Gastroesophageal sphincter (tissue), 3 donors: ENCODE data around the gene CENPU.

Experiments
- EP300 ChIP-seq: sonication (generic); formaldehyde crosslinking; IDR thresholded peaks from one replicate; pipeline ENCODE4 v1.6.1; 2017; ENCODE audit warnings: antibody characterized with exemption, mild to moderate bottlenecking
- TF ChIP-seq, protein P1 (sequence below), 4 experiments: fragments of 200-600 bp in 2 of 4; fragments of 450-650 bp in 2 of 4; sonication (generic) in 1 of 4; IDR thresholded peaks; one replicate each; pipeline ENCODE4 v1.5.1; 2017 to 2019; ENCODE audit warnings: antibody characterized with exemption in 4 of 4, mild to moderate bottlenecking in 2 of 4, moderate library complexity in 2 of 4

DNA sequence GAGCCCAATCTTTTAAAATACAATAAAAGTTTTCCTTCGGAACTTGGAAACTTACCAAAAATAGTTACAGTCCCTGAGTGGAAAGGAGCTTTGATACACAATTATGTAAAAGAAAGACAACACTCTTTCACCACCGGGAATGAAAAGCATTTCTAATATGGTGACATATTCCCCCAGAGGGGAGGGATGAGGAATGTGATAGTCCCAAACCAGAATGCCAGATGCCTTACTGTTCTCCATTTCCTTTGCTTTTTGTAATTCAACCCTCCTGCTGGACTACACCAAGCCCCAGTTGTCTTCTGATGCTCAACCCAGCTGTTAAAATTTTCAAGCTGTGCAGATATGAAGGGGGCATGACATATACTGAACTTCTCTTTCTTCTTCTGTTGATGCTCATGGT lies 80.2 kb downstream of the CENPU start:
- TF ChIP-seq, protein P1, sequence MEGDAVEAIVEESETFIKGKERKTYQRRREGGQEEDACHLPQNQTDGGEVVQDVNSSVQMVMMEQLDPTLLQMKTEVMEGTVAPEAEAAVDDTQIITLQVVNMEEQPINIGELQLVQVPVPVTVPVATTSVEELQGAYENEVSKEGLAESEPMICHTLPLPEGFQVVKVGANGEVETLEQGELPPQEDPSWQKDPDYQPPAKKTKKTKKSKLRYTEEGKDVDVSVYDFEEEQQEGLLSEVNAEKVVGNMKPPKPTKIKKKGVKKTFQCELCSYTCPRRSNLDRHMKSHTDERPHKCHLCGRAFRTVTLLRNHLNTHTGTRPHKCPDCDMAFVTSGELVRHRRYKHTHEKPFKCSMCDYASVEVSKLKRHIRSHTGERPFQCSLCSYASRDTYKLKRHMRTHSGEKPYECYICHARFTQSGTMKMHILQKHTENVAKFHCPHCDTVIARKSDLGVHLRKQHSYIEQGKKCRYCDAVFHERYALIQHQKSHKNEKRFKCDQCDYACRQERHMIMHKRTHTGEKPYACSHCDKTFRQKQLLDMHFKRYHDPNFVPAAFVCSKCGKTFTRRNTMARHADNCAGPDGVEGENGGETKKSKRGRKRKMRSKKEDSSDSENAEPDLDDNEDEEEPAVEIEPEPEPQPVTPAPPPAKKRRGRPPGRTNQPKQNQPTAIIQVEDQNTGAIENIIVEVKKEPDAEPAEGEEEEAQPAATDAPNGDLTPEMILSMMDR (IDR thresholded peaks at IDR 0.05): no peak
- no peak for TF ChIP-seq EP300
